ENCODE measurements around the gene SPATS2L.

GRCh38 chr2:200279857-200280256 lies 26.6 kb upstream of the SPATS2L start:
- TF ChIP-seq, protein P1, sequence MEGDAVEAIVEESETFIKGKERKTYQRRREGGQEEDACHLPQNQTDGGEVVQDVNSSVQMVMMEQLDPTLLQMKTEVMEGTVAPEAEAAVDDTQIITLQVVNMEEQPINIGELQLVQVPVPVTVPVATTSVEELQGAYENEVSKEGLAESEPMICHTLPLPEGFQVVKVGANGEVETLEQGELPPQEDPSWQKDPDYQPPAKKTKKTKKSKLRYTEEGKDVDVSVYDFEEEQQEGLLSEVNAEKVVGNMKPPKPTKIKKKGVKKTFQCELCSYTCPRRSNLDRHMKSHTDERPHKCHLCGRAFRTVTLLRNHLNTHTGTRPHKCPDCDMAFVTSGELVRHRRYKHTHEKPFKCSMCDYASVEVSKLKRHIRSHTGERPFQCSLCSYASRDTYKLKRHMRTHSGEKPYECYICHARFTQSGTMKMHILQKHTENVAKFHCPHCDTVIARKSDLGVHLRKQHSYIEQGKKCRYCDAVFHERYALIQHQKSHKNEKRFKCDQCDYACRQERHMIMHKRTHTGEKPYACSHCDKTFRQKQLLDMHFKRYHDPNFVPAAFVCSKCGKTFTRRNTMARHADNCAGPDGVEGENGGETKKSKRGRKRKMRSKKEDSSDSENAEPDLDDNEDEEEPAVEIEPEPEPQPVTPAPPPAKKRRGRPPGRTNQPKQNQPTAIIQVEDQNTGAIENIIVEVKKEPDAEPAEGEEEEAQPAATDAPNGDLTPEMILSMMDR (IDR thresholded peaks at IDR 0.05): no peak
- TF ChIP-seq EP300 (IDR thresholded peaks at IDR 0.05; ENCODE audit: borderline replicate concordance in 1 of 2, low read depth in 1 of 2, low read length in 1 of 2) (no peak), GABPA (IDR thresholded peaks at IDR 0.05; ENCODE audit: low read depth) (no peak), CHD2 (IDR thresholded peaks at IDR 0.05; ENCODE audit: low read length, partially characterized antibody) (no peak), EZH2phosphoT487 (IDR thresholded peaks at IDR 0.05; ENCODE audit: borderline replicate concordance, low read depth) (no peak), TCF12 (IDR thresholded peaks at IDR 0.05) (no peak), POLR2AphosphoS5 (IDR thresholded peaks at IDR 0.05; ENCODE audit: low read depth, low read length) (no peak)
- TF ChIP-seq, protein P2, sequence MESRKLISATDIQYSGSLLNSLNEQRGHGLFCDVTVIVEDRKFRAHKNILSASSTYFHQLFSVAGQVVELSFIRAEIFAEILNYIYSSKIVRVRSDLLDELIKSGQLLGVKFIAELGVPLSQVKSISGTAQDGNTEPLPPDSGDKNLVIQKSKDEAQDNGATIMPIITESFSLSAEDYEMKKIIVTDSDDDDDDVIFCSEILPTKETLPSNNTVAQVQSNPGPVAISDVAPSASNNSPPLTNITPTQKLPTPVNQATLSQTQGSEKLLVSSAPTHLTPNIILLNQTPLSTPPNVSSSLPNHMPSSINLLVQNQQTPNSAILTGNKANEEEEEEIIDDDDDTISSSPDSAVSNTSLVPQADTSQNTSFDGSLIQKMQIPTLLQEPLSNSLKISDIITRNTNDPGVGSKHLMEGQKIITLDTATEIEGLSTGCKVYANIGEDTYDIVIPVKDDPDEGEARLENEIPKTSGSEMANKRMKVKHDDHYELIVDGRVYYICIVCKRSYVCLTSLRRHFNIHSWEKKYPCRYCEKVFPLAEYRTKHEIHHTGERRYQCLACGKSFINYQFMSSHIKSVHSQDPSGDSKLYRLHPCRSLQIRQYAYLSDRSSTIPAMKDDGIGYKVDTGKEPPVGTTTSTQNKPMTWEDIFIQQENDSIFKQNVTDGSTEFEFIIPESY (IDR thresholded peaks at IDR 0.05; ENCODE audit: borderline replicate concordance, low read depth): no peak
